ENCODE measurements around the gene PTRHD1.

Gene PTRHD1

DNA sequence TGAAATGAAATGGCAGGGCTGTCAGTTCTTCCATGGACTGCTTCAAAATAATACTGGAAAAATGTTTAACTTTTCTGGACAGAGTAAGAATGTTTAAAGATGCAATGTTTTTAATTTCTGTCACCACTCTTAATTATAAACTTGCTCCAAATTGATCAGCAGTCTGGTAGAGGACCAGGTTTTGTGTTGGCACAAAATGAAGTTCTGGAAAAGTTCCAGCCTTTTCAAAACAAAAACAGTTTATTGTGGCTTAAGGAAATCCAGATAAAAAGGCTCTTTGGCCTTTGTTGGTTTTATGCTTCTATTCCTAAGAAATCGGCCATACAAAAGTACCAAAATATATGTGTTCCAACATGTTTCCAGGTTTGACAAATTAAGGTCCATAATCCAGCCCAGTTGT lies 48.8 kb downstream of the PTRHD1 start:
- no peaks in the 10 kb centered on the region for H3K4me1 ChIP-seq (ENCODE audit: low read length)
- TF ChIP-seq EZH2 (optimal IDR thresholded peaks at IDR 0.05; ENCODE audit: low read depth, low read length) (no peak), EZH2phosphoT487 (IDR thresholded peaks at IDR 0.05; ENCODE audit: low read length) (no peak)
- TF ChIP-seq, protein P1, sequence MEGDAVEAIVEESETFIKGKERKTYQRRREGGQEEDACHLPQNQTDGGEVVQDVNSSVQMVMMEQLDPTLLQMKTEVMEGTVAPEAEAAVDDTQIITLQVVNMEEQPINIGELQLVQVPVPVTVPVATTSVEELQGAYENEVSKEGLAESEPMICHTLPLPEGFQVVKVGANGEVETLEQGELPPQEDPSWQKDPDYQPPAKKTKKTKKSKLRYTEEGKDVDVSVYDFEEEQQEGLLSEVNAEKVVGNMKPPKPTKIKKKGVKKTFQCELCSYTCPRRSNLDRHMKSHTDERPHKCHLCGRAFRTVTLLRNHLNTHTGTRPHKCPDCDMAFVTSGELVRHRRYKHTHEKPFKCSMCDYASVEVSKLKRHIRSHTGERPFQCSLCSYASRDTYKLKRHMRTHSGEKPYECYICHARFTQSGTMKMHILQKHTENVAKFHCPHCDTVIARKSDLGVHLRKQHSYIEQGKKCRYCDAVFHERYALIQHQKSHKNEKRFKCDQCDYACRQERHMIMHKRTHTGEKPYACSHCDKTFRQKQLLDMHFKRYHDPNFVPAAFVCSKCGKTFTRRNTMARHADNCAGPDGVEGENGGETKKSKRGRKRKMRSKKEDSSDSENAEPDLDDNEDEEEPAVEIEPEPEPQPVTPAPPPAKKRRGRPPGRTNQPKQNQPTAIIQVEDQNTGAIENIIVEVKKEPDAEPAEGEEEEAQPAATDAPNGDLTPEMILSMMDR (IDR thresholded peaks at IDR 0.05; ENCODE audit: low read length): no peak
- no peak overlapping the region for H3K9ac ChIP-seq (ENCODE audit: low read length)
- H3K27ac ChIP-seq (ENCODE audit: low read length): no peak overlapping the region
- no peaks in the 10 kb centered on the region for H3F3A ChIP-seq (ENCODE audit: insufficient read depth, low read length)
- no peaks in the 10 kb centered on the region for H3K9me3 ChIP-seq (replicated peaks; ENCODE audit: insufficient read depth, low read length)
- H3K36me3 ChIP-seq (replicated peaks; ENCODE audit: insufficient read depth, low read length): no peaks in the 10 kb centered on the region
- H3K4me3 ChIP-seq (ENCODE audit: low read length): no peak overlapping the region
- H3K9me2 ChIP-seq (replicated peaks; ENCODE audit: insufficient read depth, low read length): no peaks in the 10 kb centered on the region
- no peak for DNase-seq
- H3K79me2 ChIP-seq (ENCODE audit: low read length): no peaks in the 10 kb centered on the region
- H2AFZ ChIP-seq (ENCODE audit: low read length): no peak overlapping the region
- no peak overlapping the region for H3K4me2 ChIP-seq (ENCODE audit: low read depth, low read length)
- no peaks in the 10 kb centered on the region for H3K27me3 ChIP-seq (replicated peaks; ENCODE audit: insufficient read depth, low read length)
- no peaks in the 10 kb centered on the region for H4K20me1 ChIP-seq (ENCODE audit: insufficient read depth, low read length)

DNA sequence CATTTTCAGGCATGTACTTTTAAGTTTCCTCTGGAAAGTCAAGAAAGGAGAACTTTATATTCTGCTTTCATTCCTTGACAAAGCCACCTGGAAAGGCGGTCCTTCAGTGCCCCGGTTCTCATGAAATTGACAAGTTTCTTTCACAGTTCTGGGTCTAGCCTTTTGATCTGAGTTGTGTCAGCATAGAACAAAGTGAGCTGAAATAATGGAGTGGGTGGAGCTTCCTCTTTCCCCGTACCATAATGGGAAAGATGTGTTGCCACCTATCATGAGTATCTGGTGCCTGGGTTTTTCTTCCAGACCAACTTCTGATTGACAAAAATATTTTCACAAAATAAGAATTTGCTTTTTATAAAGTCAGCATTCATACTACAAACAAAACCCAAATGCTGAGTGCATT lies 49.3 kb downstream of the PTRHD1 start:
- no peak overlapping the region for H2AFZ ChIP-seq (ENCODE audit: low read length)
- no peaks in the 10 kb centered on the region for H3F3A ChIP-seq (ENCODE audit: insufficient read depth, low read length)
- TF ChIP-seq EZH2phosphoT487 (IDR thresholded peaks at IDR 0.05; ENCODE audit: low read length): no peak
- TF ChIP-seq, protein P1 (IDR thresholded peaks at IDR 0.05; ENCODE audit: low read length): no peak
- TF ChIP-seq EZH2 (optimal IDR thresholded peaks at IDR 0.05; ENCODE audit: low read depth, low read length): no peak
- DNase-seq: no peak
- no peaks in the 10 kb centered on the region for H3K79me2 ChIP-seq (ENCODE audit: low read length)
- H3K27me3 ChIP-seq (replicated peaks; ENCODE audit: insufficient read depth, low read length): no peaks in the 10 kb centered on the region
- H3K4me2 ChIP-seq (ENCODE audit: low read depth, low read length): no peak overlapping the region
- H3K4me3 ChIP-seq (ENCODE audit: low read length): no peak overlapping the region
- no peaks in the 10 kb centered on the region for H3K9me2 ChIP-seq (replicated peaks; ENCODE audit: insufficient read depth, low read length)
- no peaks in the 10 kb centered on the region for H4K20me1 ChIP-seq (ENCODE audit: insufficient read depth, low read length)
- no peaks in the 10 kb centered on the region for H3K4me1 ChIP-seq (ENCODE audit: low read length)
- no peaks in the 10 kb centered on the region for H3K9me3 ChIP-seq (replicated peaks; ENCODE audit: insufficient read depth, low read length)
- H3K27ac ChIP-seq (ENCODE audit: low read length): no peak overlapping the region
- H3K9ac ChIP-seq (ENCODE audit: low read length): no peak overlapping the region
- H3K36me3 ChIP-seq (replicated peaks; ENCODE audit: insufficient read depth, low read length): no peaks in the 10 kb centered on the region

DNA sequence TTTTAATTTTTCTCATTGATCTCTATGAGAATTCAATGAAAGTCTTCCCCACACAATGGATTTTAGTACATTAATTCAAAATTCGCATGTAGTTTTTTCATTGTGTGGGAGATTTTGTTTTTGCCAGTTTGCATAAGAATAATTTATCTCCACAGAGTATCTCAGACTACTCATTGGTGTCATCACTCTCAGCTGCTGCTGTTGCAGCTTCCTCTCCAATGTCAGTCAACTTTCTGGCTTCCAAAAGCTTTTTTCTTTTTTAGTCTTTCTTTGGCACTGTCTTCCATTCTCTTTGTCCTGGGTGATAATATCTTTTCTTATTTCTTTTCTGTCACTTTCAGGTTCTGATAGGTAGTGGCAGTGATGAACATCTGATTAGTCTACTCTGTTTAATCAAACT lies 50.5 kb downstream of the PTRHD1 start:
- no peaks in the 10 kb centered on the region for H3K36me3 ChIP-seq (replicated peaks; ENCODE audit: insufficient read depth, low read length)
- H2AFZ ChIP-seq (ENCODE audit: low read length): no peak overlapping the region

More for the DNA sequence above, 50.5 kb downstream of the PTRHD1 start:
- H3F3A ChIP-seq (ENCODE audit: insufficient read depth, low read length): no peaks in the 10 kb centered on the region
- no peak overlapping the region for H3K9ac ChIP-seq (ENCODE audit: low read length)
- H3K27me3 ChIP-seq (replicated peaks; ENCODE audit: insufficient read depth, low read length): no peaks in the 10 kb centered on the region
- H4K20me1 ChIP-seq (ENCODE audit: insufficient read depth, low read length): no peaks in the 10 kb centered on the region
- no peak for TF ChIP-seq EZH2 (optimal IDR thresholded peaks at IDR 0.05; ENCODE audit: low read depth, low read length)
- no peak for TF ChIP-seq EZH2phosphoT487 (IDR thresholded peaks at IDR 0.05; ENCODE audit: low read length)
- TF ChIP-seq, protein P1 (IDR thresholded peaks at IDR 0.05; ENCODE audit: low read length): no peak
- H3K4me3 ChIP-seq (ENCODE audit: low read length): no peak overlapping the region
- DNase-seq: no peak
- H3K9me2 ChIP-seq (replicated peaks; ENCODE audit: insufficient read depth, low read length): no peaks in the 10 kb centered on the region
- H3K9me3 ChIP-seq (replicated peaks; ENCODE audit: insufficient read depth, low read length): no peaks in the 10 kb centered on the region
- H3K27ac ChIP-seq (ENCODE audit: low read length): no peak overlapping the region
- no peak overlapping the region for H3K4me2 ChIP-seq (ENCODE audit: low read depth, low read length)
- H3K79me2 ChIP-seq (ENCODE audit: low read length): no peaks in the 10 kb centered on the region
- no peaks in the 10 kb centered on the region for H3K4me1 ChIP-seq (ENCODE audit: low read length)
